ENCODE measurements around the gene GIT1. TPM values are rescaled to one million over a fixed set of nuclear protein-coding genes. Genes with fewer than 3 reads are reported as not detected.

The GIT1 gene
- total RNA-seq, 3 donors from 2014 or later = 28.6 to 41.0 (median 37.2) TPM

DNA sequence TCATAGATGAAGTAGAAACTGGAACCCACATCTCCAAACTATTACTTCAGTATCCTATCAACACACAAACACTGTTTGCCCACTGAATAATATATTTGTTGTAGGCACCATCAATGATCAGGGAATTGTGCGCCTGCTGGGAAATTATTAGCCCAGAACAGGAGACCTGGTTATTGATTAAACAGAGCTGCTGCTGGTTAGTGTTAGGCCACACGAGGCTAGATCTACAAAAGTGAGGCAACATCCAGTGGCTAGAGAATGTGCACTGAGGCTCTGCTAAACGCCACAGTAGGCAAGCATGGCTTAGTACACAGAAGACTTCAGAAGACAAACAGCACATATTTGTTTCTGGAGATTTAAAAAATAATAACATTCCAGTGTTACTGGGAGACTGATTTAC, 33.6 kb downstream of the GIT1 start:
- no peak overlapping the region for H3K4me3 ChIP-seq
- no peaks in the 10 kb centered on the region for H3K36me3 ChIP-seq (ENCODE audit: low read depth)
- DNase-seq (no peak), ATAC-seq (peak; percentile 31)
- intact Hi-C loops (cut with DNase I, micrococcal nuclease) = no loop called here
- no peaks in the 10 kb centered on the region for H3K9me3 ChIP-seq
- H3K4me1 ChIP-seq (ENCODE audit: low read depth) = peaks cover 5% of the 10 kb centered on the region
- TF ChIP-seq, protein P1, sequence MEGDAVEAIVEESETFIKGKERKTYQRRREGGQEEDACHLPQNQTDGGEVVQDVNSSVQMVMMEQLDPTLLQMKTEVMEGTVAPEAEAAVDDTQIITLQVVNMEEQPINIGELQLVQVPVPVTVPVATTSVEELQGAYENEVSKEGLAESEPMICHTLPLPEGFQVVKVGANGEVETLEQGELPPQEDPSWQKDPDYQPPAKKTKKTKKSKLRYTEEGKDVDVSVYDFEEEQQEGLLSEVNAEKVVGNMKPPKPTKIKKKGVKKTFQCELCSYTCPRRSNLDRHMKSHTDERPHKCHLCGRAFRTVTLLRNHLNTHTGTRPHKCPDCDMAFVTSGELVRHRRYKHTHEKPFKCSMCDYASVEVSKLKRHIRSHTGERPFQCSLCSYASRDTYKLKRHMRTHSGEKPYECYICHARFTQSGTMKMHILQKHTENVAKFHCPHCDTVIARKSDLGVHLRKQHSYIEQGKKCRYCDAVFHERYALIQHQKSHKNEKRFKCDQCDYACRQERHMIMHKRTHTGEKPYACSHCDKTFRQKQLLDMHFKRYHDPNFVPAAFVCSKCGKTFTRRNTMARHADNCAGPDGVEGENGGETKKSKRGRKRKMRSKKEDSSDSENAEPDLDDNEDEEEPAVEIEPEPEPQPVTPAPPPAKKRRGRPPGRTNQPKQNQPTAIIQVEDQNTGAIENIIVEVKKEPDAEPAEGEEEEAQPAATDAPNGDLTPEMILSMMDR (IDR thresholded peaks at IDR 0.05) = no peak

GRCh38 chr17:29549177-29549923, 40.1 kb downstream of the GIT1 start:
- DNase-seq = no peak
- no peaks in the 10 kb centered on the region for H3K9me3 ChIP-seq
- H3K36me3 ChIP-seq (ENCODE audit: low read depth) = no peaks in the 10 kb centered on the region
- no peak for ATAC-seq
- intact Hi-C loops (cut with DNase I, micrococcal nuclease) = loop anchor here in 1 of 2 donors (10.0 kb wide), 1 partner anchor 185 kb away; no protein-coding TSS in a partner anchor
- H3K4me1 ChIP-seq (ENCODE audit: low read depth) = no peaks in the 10 kb centered on the region
- no peak overlapping the region for H3K4me3 ChIP-seq
- TF ChIP-seq, protein P1 (IDR thresholded peaks at IDR 0.05) = no peak

GRCh38 chr17:29546830-29547229, 42.6 kb downstream of the GIT1 start:
- Histone ChIP-seq H3K4me3 (no peak overlapping the region), H3K36me3 (ENCODE audit: low read depth) (no peaks in the 10 kb centered on the region), H3K4me1 (ENCODE audit: low read depth) (no peaks in the 10 kb centered on the region), H3K9me3 (no peaks in the 10 kb centered on the region)
- DNase-seq = no peak
- TF ChIP-seq, protein P1 (IDR thresholded peaks at IDR 0.05) = no peak
- intact Hi-C loops (cut with DNase I, micrococcal nuclease) = loop anchor here in 1 of 2 donors (10.0 kb wide), 1 partner anchor 182 kb away; no protein-coding TSS in a partner anchor
- no peak for ATAC-seq

DNA sequence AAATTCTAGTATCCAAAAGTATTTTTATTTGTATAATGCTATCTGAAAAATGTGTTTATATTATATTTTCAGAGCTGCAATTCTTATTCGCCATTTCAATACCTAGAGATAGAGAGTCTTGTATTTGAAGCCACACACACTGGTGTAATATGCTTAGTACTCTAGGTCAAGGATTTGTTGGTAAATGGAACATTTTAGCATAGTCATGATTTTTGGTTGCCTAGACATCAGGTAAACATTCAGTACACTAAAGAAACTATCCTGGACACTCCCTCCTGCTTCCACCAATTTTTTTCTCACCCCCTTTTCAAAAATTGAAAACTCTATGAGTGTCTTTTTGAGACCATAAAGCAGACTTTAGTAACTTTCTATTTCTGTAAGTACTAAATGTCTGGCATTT, 43.4 kb downstream of the GIT1 start:
- Histone ChIP-seq H3K36me3 (ENCODE audit: low read depth) (no peaks in the 10 kb centered on the region), H3K4me3 (no peak overlapping the region), H3K9me3 (no peaks in the 10 kb centered on the region), H3K4me1 (ENCODE audit: low read depth) (no peaks in the 10 kb centered on the region)
- no peak for ATAC-seq
- intact Hi-C loops (cut with DNase I, micrococcal nuclease) = loop anchor here in 1 of 2 donors (10.0 kb wide), 1 partner anchor 181 kb away; no protein-coding TSS in a partner anchor
- TF ChIP-seq, protein P1 (IDR thresholded peaks at IDR 0.05) = no peak
- DNase-seq = no peak

DNA sequence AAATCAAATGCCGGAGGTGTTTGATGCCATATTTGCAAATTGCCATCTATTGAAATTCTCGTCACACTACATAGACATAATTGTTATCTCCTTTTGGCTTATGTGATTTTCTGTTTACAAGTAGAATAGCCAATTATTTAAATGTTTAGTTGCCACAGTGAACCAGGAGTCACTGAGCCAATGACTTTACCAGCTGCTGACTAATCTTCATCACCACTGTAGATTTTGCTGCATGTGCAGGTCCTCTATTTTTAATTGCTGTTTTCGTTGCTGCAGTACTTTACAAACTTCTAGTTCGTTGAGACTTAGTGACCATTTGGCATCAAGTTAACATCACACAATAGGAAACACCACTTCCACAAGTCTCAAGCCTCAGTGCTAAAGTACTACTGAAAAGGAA, 45.4 kb downstream of the GIT1 start:
- H3K36me3 ChIP-seq (ENCODE audit: low read depth) = no peaks in the 10 kb centered on the region
- intact Hi-C loops (cut with DNase I, micrococcal nuclease) = loop anchor here in 1 of 2 donors (10.0 kb wide), 1 partner anchor 179 kb away; no protein-coding TSS in a partner anchor

More for the DNA sequence above, 45.4 kb downstream of the GIT1 start:
- DNase-seq (no peak), ATAC-seq (no peak)
- Histone ChIP-seq H3K9me3 (no peaks in the 10 kb centered on the region), H3K4me1 (ENCODE audit: low read depth) (no peaks in the 10 kb centered on the region), H3K4me3 (no peak overlapping the region)
- TF ChIP-seq, protein P1 (IDR thresholded peaks at IDR 0.05) = no peak
